ENCODE measurements around the gene NTHL1. TPM values are rescaled to one million over a fixed set of nuclear protein-coding genes. Genes with fewer than 3 reads are reported as not detected.

NTHL1 gene
- total RNA-seq, 4 donors from 2014 or later: 3.5 to 13.6 (median 6.4) TPM

GRCh38 chr16:2095315-2095853 lies 47.8 kb upstream of the NTHL1 start:
- Histone ChIP-seq H3K9me3 (no peaks in the 10 kb centered on the region), H3K27ac (no peak overlapping the region), H3K4me3 (no peak overlapping the region), H3K27me3 (no peaks in the 10 kb centered on the region), H3K36me3 (peaks cover 0 to 81% of the 10 kb centered on the region in 2 donors), H3K4me1 (peaks cover 0 to 5% of the 10 kb centered on the region in 2 donors)
- TF ChIP-seq CTCF (IDR thresholded peaks at IDR 0.05 in 4 of 5, conservative IDR thresholded peaks at IDR 0.05 in 1 of 5): no peak
- no peak for TF ChIP-seq POLR2A (IDR thresholded peaks at IDR 0.05)
- ATAC-seq: no peak
- no peak for DNase-seq
- in situ Hi-C loops (cut with MboI; ENCODE audit: low sequenced_read_pairs in 4 of 4): no loop called here
- intact Hi-C loops (cut with DNase I; ENCODE audit: low total_unique reads): no loop called here

- H3K27me3 ChIP-seq: no peaks in the 10 kb centered on the region
- DNase-seq: no peak
- TF ChIP-seq CTCF (IDR thresholded peaks at IDR 0.05 in 4 of 5, conservative IDR thresholded peaks at IDR 0.05 in 1 of 5): no peak
- no peak for TF ChIP-seq POLR2A (IDR thresholded peaks at IDR 0.05)
- no peak for ATAC-seq
- no peak overlapping the region for H3K27ac ChIP-seq
- intact Hi-C loops (cut with DNase I; ENCODE audit: low total_unique reads) (no loop called here), in situ Hi-C loops (cut with MboI; ENCODE audit: low sequenced_read_pairs in 4 of 4) (no loop called here)
- peaks cover 0 to 79% of the 10 kb centered on the region in 2 donors for H3K36me3 ChIP-seq
- H3K9me3 ChIP-seq: no peaks in the 10 kb centered on the region
- H3K4me1 ChIP-seq: peaks cover 0 to 10% of the 10 kb centered on the region in 2 donors
- no peak overlapping the region for H3K4me3 ChIP-seq
Measured at GRCh38 chr16:2093793-2094192, 46.2 kb upstream of the NTHL1 start.

GRCh38 chr16:2092866-2093265 lies 45.2 kb upstream of the NTHL1 start:
- Histone ChIP-seq H3K27me3 (no peaks in the 10 kb centered on the region), H3K9me3 (no peaks in the 10 kb centered on the region), H3K27ac (no peak overlapping the region), H3K4me3 (no peak overlapping the region), H3K4me1 (peaks cover 0 to 10% of the 10 kb centered on the region in 2 donors), H3K36me3 (peaks cover 0 to 85% of the 10 kb centered on the region in 2 donors)
- intact Hi-C loops (cut with DNase I; ENCODE audit: low total_unique reads): no loop called here
- TF ChIP-seq POLR2A (IDR thresholded peaks at IDR 0.05) (no peak), CTCF (IDR thresholded peaks at IDR 0.05 in 4 of 5, conservative IDR thresholded peaks at IDR 0.05 in 1 of 5) (no peak)
- in situ Hi-C loops (cut with MboI; ENCODE audit: low sequenced_read_pairs in 4 of 4): no loop called here
- DNase-seq (no peak), ATAC-seq (no peak)

GRCh38 chr16:2092256-2092620 lies 44.6 kb upstream of the NTHL1 start:
- TF ChIP-seq CTCF (IDR thresholded peaks at IDR 0.05 in 4 of 5, conservative IDR thresholded peaks at IDR 0.05 in 1 of 5): no peak
- TF ChIP-seq POLR2A (IDR thresholded peaks at IDR 0.05): no peak
- intact Hi-C loops (cut with DNase I; ENCODE audit: low total_unique reads) (no loop called here), in situ Hi-C loops (cut with MboI; ENCODE audit: low sequenced_read_pairs in 4 of 4) (no loop called here)
- Histone ChIP-seq H3K27me3 (no peaks in the 10 kb centered on the region), H3K4me3 (no peak overlapping the region), H3K4me1 (peaks cover 0 to 10% of the 10 kb centered on the region in 2 donors), H3K27ac (peak overlapping the region in 3 of 4 donors; percentile 14 to 96 (median 64)), H3K9me3 (no peaks in the 10 kb centered on the region), H3K36me3 (peaks cover 0 to 85% of the 10 kb centered on the region in 2 donors)
- DNase-seq: no peak
- ATAC-seq: no peak

All from gastrocnemius medialis (tissue), 4 donors.